Measurements from ENCODE around the gene CYP1A2. TPM values are rescaled to one million over a fixed set of nuclear protein-coding genes. Genes with fewer than 3 reads are reported as not detected.
A peak's percentile ranks its signal among the peaks of the same experiment; 100 is the strongest.

The CYP1A2 gene
- total and polyA plus RNA-seq, 9 of the 15 experiments (the other 6 are each of a cell fraction or from before 2014, with no cell fraction given): not detected

DNA sequence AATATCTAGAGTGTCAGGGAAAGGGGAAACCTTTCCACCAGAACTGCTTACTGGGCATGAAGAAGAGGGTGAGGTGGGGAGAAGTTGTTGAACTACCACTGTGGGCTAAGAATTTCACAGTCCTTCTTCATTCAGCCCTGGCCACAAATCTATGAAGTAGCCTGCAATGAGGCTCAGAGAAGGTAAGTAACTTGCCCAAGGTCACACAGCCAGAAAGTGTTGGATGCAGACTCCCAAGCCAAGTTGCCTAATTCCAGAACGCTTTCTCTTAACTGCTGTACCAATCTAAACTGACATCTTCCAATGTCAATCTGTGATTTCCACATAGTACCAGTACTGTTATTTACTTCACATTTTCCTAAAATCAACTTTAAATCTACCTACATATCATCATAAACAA lies 25.5 kb upstream of the CYP1A2 start (continued):
- TF ChIP-seq RNF219 (CRISPR knock-in tag; IDR thresholded peaks at IDR 0.05) (no peak), ZC3H8 (IDR thresholded peaks at IDR 0.05) (no peak), RBM25 (IDR thresholded peaks at IDR 0.05; ENCODE audit: low read depth, low read length, severe bottlenecking) (peak; percentile 82), CEBPZ (IDR thresholded peaks at IDR 0.05; ENCODE audit: borderline replicate concordance, low read depth, low read length) (no peak), ZNF77 (CRISPR knock-in tag; IDR thresholded peaks at IDR 0.05) (no peak), BDP1 (IDR thresholded peaks at IDR 0.05; ENCODE audit: insufficient read depth, insufficient read length) (no peak), ARID1B (IDR thresholded peaks at IDR 0.05) (no peak), ETS1 (conservative IDR thresholded peaks at IDR 0.05; ENCODE audit: control insufficient read depth, low read depth, low read length) (no peak), BCOR (IDR thresholded peaks at IDR 0.05) (peak; percentile 58), RFX7 (CRISPR knock-in tag; IDR thresholded peaks at IDR 0.05) (no peak), NCOA2 (IDR thresholded peaks at IDR 0.05; ENCODE audit: partially characterized antibody in 2 of 2) (no peak), C11orf30 (IDR thresholded peaks at IDR 0.05; ENCODE audit: low read depth) (no peak), PHF8 (IDR thresholded peaks at IDR 0.05; ENCODE audit: borderline replicate concordance, low read length) (no peak), FOXP4 (CRISPR knock-in tag; IDR thresholded peaks at IDR 0.05; ENCODE audit: borderline replicate concordance) (no peak), ZNF583 (CRISPR knock-in tag; IDR thresholded peaks at IDR 0.05) (no peak), NFRKB (IDR thresholded peaks at IDR 0.05; ENCODE audit: low read depth) (no peak), NFE2 (IDR thresholded peaks at IDR 0.05; ENCODE audit: low read depth) (no peak), ZKSCAN8 (CRISPR knock-in tag; IDR thresholded peaks at IDR 0.05) (no peak), ZNF639 (CRISPR knock-in tag; conservative IDR thresholded peaks at IDR 0.05 in 1 of 2, IDR thresholded peaks at IDR 0.05 in 1 of 2) (no peak)

All from K562 (cell line).